Upper lobe of left lung (tissue), 4 donors: Measurements from ENCODE around the gene PRKD2.

Source experiments
- EP300 ChIP-seq, 4 donors: sonication (generic); formaldehyde crosslinking; IDR thresholded peaks; one replicate each; pipeline ENCODE4 v1.5.1; 2017; ENCODE audit warnings: antibody characterized with exemption in 4 of 4, control low read depth in 2 of 4
- POLR2AphosphoS5 ChIP-seq, 2 donors: sonication (generic); formaldehyde crosslinking; IDR thresholded peaks; one replicate each; pipeline ENCODE4 v1.5.1; 2017; ENCODE audit warnings: antibody characterized with exemption in 2 of 2
- TF ChIP-seq, protein P1 (sequence below), 6 experiments: fragments of 450-650 bp in 4 of 6; fragments of 200-600 bp in 2 of 6; sonication (generic) in 2 of 6; IDR thresholded peaks; one replicate each; pipeline ENCODE4 v1.5.1; 2016 to 2019; ENCODE audit warnings: antibody characterized with exemption in 6 of 6

DNA sequence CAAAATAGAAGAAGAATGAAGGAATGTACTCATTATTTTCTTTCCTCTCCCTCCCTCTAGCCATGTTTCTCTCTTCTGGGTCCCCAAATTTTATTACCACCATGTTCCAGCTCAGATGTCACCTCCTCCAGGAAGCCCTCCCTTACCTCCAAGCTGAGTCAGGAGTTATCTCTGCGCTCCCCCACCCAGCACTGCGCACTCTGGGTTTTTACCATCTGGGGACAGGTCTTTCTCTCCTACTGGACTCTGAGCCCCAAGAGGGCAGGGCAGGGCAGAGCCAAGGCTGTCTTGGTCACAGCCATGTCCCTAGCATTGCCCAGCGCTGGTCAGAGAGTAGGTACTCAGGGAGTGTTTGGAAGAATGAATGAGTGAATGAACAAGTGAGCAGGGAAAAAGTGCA lies 83.8 kb downstream of the PRKD2 start:
- TF ChIP-seq, protein P1, sequence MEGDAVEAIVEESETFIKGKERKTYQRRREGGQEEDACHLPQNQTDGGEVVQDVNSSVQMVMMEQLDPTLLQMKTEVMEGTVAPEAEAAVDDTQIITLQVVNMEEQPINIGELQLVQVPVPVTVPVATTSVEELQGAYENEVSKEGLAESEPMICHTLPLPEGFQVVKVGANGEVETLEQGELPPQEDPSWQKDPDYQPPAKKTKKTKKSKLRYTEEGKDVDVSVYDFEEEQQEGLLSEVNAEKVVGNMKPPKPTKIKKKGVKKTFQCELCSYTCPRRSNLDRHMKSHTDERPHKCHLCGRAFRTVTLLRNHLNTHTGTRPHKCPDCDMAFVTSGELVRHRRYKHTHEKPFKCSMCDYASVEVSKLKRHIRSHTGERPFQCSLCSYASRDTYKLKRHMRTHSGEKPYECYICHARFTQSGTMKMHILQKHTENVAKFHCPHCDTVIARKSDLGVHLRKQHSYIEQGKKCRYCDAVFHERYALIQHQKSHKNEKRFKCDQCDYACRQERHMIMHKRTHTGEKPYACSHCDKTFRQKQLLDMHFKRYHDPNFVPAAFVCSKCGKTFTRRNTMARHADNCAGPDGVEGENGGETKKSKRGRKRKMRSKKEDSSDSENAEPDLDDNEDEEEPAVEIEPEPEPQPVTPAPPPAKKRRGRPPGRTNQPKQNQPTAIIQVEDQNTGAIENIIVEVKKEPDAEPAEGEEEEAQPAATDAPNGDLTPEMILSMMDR (IDR thresholded peaks at IDR 0.05) = no peak
- TF ChIP-seq EP300 (IDR thresholded peaks at IDR 0.05) (no peak), POLR2AphosphoS5 (IDR thresholded peaks at IDR 0.05) (no peak)
